Small intestine (tissue), 7 donors: ENCODE results near the gene NLE1. TPM values are rescaled to one million over a fixed set of nuclear protein-coding genes. Genes with fewer than 3 reads are reported as not detected.

Source experiments
- DNase-seq, 2 donors: peaks; one replicate each; pipeline versions ENCODE4 v3.0.0 to v3.0.0-alpha.2; 2013
- FAIRE-seq: peaks from 2 replicates; lab custom pipeline; 2012; peaks lifted over from hg19 to GRCh38; lab: Jason Lieb, UNC
- H3K27ac ChIP-seq, 3 donors: one replicate each; pipeline ENCODE4 v1.5.1; 2013; ENCODE audit warnings: low read length in 2 of 3, mild to moderate bottlenecking in 2 of 3, control low read depth in 1 of 3, inconsistent platforms in 1 of 3, low read depth in 1 of 3, moderate library complexity in 1 of 3
- H3K27me3 ChIP-seq, 3 donors: one replicate each; pipeline ENCODE4 v1.6.1; 2013; ENCODE audit warnings: low read length in 3 of 3, inconsistent platforms in 1 of 3; ENCODE audit not compliant: control insufficient read depth in 3 of 3, insufficient read depth in 3 of 3
- H3K36me3 ChIP-seq, 3 donors: one replicate each; pipeline ENCODE4 v1.6.1; 2013; ENCODE audit warnings: low read length in 3 of 3, inconsistent platforms in 1 of 3, low read depth in 1 of 3, mild to moderate bottlenecking in 1 of 3, moderate library complexity in 1 of 3; ENCODE audit not compliant: control insufficient read depth in 3 of 3, insufficient read depth in 2 of 3
- H3K4me1 ChIP-seq, 3 donors: one replicate each; pipeline ENCODE4 v1.6.1; 2013; ENCODE audit warnings: low read length in 2 of 3, inconsistent platforms in 1 of 3, low read depth in 1 of 3, mild to moderate bottlenecking in 1 of 3, moderate library complexity in 1 of 3; ENCODE audit not compliant: control insufficient read depth in 3 of 3, insufficient read depth in 2 of 3
- H3K4me3 ChIP-seq, 3 donors: one replicate each; pipeline ENCODE4 v1.5.1; 2013; ENCODE audit warnings: low read length in 3 of 3, control low read depth in 1 of 3, inconsistent platforms in 1 of 3, low read depth in 1 of 3, mild to moderate bottlenecking in 1 of 3, moderate library complexity in 1 of 3
- H3K9me3 ChIP-seq, 2 donors: one replicate each; pipeline ENCODE4 v1.6.1; 2013; ENCODE audit warnings: low read depth in 1 of 2, low read length in 1 of 2; ENCODE audit not compliant: control insufficient read depth in 2 of 2, insufficient read depth in 1 of 2
- WGBS, 3 donors: extraction: QIAGEN DNeasy Blood & Tissue Kit; methylation state at CpG; one replicate each; pipeline ENCODE4 v1.1.7; 2013; 5-methylcytosine and 5-hydroxymethylcytosine counted together
- polyA plus RNA-seq, 4 donors: library from polyadenylated mRNA; stranded (reverse) in 3 of 4; unstranded in 1 of 4; fragments of 200-250 nt in 3 of 4; fragments of 120-200 nt in 1 of 4; gene quantifications; one replicate each; pipeline versions ENCODE4 v1.2.1 to v1.2.3, GENCODE V29; 2013
- donor health status: healthy with polysubstance abuse.
- donor health status: control.
- donor health status: control.
- donor health status: Bipolar disorder and iron deficiency.
- donor health status: healthy.

NLE1 gene
- polyA plus RNA-seq, 4 donors = 1.8 to 13.9 (median 7.5) TPM

DNA sequence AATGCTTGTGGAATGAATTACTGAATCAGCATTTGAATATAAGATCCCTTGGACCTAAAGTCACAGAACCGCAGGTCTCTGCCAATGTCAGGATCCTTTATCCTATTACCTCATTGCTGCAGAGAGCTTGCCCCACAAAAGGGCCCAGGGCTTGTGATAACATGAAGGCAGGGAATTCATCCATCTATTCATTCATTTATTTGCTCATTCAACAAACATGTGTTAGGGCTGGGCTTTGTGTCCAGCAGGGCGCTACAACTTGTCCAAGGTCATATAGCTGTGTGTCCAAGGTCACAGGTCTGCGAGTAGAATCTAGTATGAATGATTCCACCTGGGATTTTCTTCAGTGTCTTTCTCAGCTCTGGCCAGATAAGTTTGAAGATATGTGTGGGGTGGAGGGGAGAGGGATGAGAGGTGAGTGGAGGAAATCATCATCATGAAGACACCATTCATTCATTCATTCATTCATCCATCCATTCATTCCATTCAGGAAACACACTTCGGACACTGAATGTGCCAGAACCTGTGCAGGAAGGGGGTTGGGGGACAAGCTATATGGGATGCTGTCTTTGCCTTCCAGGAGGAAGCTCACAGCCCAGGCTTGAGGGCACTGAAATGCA, 4.2 kb upstream of the NLE1 start:
- Histone ChIP-seq H3K36me3 (no peaks in the 10 kb centered on the region), H3K4me1 (no peaks in the 10 kb centered on the region), H3K9me3 (no peaks in the 10 kb centered on the region), H3K27ac (no peak overlapping the region), H3K4me3 (no peak overlapping the region), H3K27me3 (no peaks in the 10 kb centered on the region)
- no peak for DNase-seq
- 66 to 79% (median 72%) methylated on average over 4 of the region's 4 CpGs for WGBS, 3 donors
- no peak for FAIRE-seq

DNA sequence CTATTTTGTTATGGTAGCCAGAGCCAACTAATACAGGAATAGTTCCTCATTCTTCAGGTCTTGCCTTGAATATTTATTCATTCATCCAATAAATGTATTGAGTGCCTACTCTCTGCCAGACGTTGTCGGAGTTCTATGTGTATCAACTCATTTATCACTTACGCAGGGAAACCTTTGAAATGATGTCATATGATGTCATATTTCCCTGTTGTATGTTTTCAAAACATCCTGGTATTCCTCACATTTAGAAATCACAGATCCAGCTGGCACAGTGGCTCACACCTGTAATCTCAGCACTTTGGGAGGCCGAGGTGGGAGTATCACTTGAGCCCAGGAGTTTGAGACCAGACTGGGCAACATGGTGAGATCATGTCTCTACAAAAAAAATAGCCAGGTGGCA, 2.7 kb upstream of the NLE1 start:
- H3K36me3 ChIP-seq = peaks cover 0 to 1% (median 0%) of the 10 kb centered on the region in 3 donors
- FAIRE-seq = no peak
- no peak overlapping the region for H3K4me3 ChIP-seq
- no peak overlapping the region for H3K27ac ChIP-seq
- WGBS, 3 donors = 78 to 80% (median 80%) methylated on average over 4 of the region's 4 CpGs
- DNase-seq = no peak
- no peaks in the 10 kb centered on the region for H3K27me3 ChIP-seq
- no peaks in the 10 kb centered on the region for H3K9me3 ChIP-seq
- H3K4me1 ChIP-seq = no peaks in the 10 kb centered on the region

DNA sequence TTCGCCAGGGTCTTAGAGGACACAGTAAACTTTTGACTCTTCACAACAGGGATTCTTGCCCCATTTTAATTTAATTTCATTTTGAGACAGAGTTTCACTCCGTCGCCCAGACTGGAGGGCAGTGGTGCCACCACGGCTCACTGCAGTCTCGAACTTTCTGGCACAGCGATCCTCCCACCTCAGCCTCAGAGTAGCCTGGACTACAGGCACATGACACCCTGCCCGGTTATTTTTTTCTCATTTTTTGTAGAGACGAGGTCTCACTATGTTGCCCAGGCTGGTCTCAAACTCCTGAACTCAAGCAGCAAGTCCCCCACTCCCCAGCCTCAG, 329 bp upstream of the NLE1 start:
- Histone ChIP-seq H3K36me3 (peaks cover 0 to 19% (median 4%) of the 10 kb centered on the region in 3 donors), H3K4me3 (no peak overlapping the region), H3K9me3 (no peaks in the 10 kb centered on the region), H3K27ac (no peak overlapping the region), H3K27me3 (no peaks in the 10 kb centered on the region), H3K4me1 (no peaks in the 10 kb centered on the region)
- DNase-seq = no peak
- no peak for FAIRE-seq
- WGBS, 3 donors = 66 to 73% (median 69%) methylated on average over 8 of the region's 8 CpGs

GRCh38 chr17:35138218-35138617, 3.9 kb downstream of the NLE1 start:
- Histone ChIP-seq H3K4me1 (no peaks in the 10 kb centered on the region), H3K9me3 (no peaks in the 10 kb centered on the region), H3K4me3 (no peak overlapping the region), H3K36me3 (peaks cover 0 to 55% (median 17%) of the 10 kb centered on the region in 3 donors), H3K27me3 (no peaks in the 10 kb centered on the region), H3K27ac (no peak overlapping the region)
- DNase-seq (no peak), FAIRE-seq (no peak)
- WGBS, 3 donors = 92 to 95% (median 95%) methylated on average over 6 of the region's 6 CpGs

GRCh38 chr17:35135322-35135721, 6.8 kb downstream of the NLE1 start:
- peaks cover 0 to 5% (median 5%) of the 10 kb centered on the region in 3 donors for H3K4me1 ChIP-seq
- H3K4me3 ChIP-seq = no peak overlapping the region
- H3K36me3 ChIP-seq = peaks cover 0 to 82% (median 23%) of the 10 kb centered on the region in 3 donors
- H3K27ac ChIP-seq = no peak overlapping the region
- DNase-seq = no peak
- H3K27me3 ChIP-seq = no peaks in the 10 kb centered on the region
- no peaks in the 10 kb centered on the region for H3K9me3 ChIP-seq
- FAIRE-seq = no peak
- WGBS, 3 donors = 83 to 91% (median 88%) methylated on average over 6 of the region's 6 CpGs

DNA sequence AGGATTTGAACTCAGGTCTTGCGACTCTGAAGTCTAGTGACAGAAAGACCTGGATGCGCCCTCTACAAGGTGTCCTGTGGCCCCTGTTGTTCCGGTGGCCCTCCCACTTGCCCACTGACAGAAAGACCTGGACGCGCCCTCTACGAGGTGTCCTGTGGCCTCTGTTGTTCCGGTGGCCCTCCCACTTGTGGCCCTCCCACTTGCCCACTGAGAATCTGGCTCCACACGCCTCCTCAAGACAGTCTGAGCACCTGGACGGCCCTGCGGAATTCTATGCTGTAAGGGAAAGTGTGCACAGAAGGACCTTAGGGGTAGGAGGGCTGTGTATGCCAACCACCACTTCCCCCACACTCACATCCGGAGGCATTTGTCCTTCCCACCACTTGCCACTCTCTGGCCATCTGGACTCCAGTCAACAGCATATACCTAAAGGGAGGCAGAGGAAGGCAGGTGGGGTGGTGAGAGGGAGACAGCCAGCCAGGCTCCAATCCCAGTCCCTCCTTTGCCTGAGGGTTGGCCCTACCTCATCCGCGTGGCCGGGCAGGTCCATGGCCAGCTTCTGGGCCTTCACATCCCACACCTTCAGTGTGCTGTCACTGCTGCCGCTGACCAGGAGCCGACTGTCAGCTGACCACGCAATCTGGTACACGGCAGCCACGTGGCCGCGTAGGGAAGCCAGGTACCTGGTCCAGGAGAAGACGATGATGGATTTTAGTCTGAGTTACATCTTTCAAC, 9.1 kb downstream of the NLE1 start:
- Histone ChIP-seq H3K9me3 (no peaks in the 10 kb centered on the region), H3K36me3 (peaks cover 0 to 68% (median 23%) of the 10 kb centered on the region in 3 donors), H3K27me3 (no peaks in the 10 kb centered on the region), H3K27ac (no peak overlapping the region), H3K4me1 (peaks cover 0 to 5% (median 5%) of the 10 kb centered on the region in 3 donors), H3K4me3 (no peak overlapping the region)
- no peak for DNase-seq
- WGBS, 3 donors = 94 to 96% (median 95%) methylated on average over 19 to 22 of the region's 22 CpGs
- no peak for FAIRE-seq

- H3K27me3 ChIP-seq = no peaks in the 10 kb centered on the region
- H3K9me3 ChIP-seq = no peaks in the 10 kb centered on the region
- peaks cover 0 to 5% (median 5%) of the 10 kb centered on the region in 3 donors for H3K4me1 ChIP-seq
- H3K4me3 ChIP-seq = no peak overlapping the region
- 15 to 56% (median 28%) methylated on average over 10 of the region's 10 CpGs for WGBS, 3 donors
- FAIRE-seq = no peak
- peak overlapping the region in 1 of 3 donors; percentile 6 for H3K27ac ChIP-seq
- H3K36me3 ChIP-seq = peaks cover 0 to 61% (median 17%) of the 10 kb centered on the region in 3 donors
- DNase-seq = peak; percentile 33 to 72
Measured at GRCh38 chr17:35132099-35132498, 10.0 kb downstream of the NLE1 start.

GRCh38 chr17:35130392-35130791, 11.7 kb downstream of the NLE1 start:
- Histone ChIP-seq H3K4me1 (peaks cover 0 to 5% (median 5%) of the 10 kb centered on the region in 3 donors), H3K27me3 (no peaks in the 10 kb centered on the region), H3K4me3 (no peak overlapping the region), H3K9me3 (no peaks in the 10 kb centered on the region), H3K27ac (no peak overlapping the region), H3K36me3 (peaks cover 0 to 49% (median 13%) of the 10 kb centered on the region in 3 donors)
- DNase-seq = no peak
- no peak for FAIRE-seq
- 90 to 97% (median 96%) methylated on average over 3 of the region's 3 CpGs for WGBS, 3 donors
